NCI-H1436 treated with DMSO at 0.1 percent for 48 hours (cell line): ENCODE measurements around the gene GPN2.
"Not testable (repeated sequence)": the region's sequence is repeated elsewhere in the genome, so short reads cannot be mapped to it uniquely, and the experiment has no call there.

Source experiments
- DNase-seq: peaks from one replicate; lab custom pipeline; 2025; lab: John Stamatoyannopoulos, UW

GPN2 gene

GRCh38 chr1:26900815-26901511, 10.9 kb upstream of the GPN2 start:
- no peak for DNase-seq

GRCh38 chr1:26900001-26900814, 10.1 kb upstream of the GPN2 start, which contains the start of gene GPATCH3:
Gene GPATCH3, minus strand, starts transcription at chr1:26900467. Its CDS starts 25 bp downstream, at chr1:26900442.
- DNase-seq: peak; percentile 54

- no peak for DNase-seq
Observed at GRCh38 chr1:26897351-26897750, 7.3 kb upstream of the GPN2 start.

- no peak for DNase-seq
Observed at GRCh38 chr1:26894263-26894662, 4.2 kb upstream of the GPN2 start.

GRCh38 chr1:26890467-26890796, 349 bp upstream of the GPN2 start:
- DNase-seq: no peak

GRCh38 chr1:26888231-26888630, 1.9 kb downstream of the GPN2 start:
- no peak for DNase-seq

GRCh38 chr1:26887125-26887524, 3.0 kb downstream of the GPN2 start:
- no peak for DNase-seq

- DNase-seq: no peak
Observed at GRCh38 chr1:26882696-26883463, 7.2 kb downstream of the GPN2 start.

GRCh38 chr1:26881611-26882010, 8.5 kb downstream of the GPN2 start:
- DNase-seq: not testable (repeated sequence)

GRCh38 chr1:26879793-26880192, 10.3 kb downstream of the GPN2 start:
- DNase-seq: no peak

GRCh38 chr1:26877326-26877725, 12.8 kb downstream of the GPN2 start:
- DNase-seq: no peak

- no peak for DNase-seq
Observed at GRCh38 chr1:26874896-26875295, 15.2 kb downstream of the GPN2 start.

- not testable (repeated sequence) for DNase-seq
Observed at GRCh38 chr1:26873097-26873496, 17.0 kb downstream of the GPN2 start.

- DNase-seq: peak; percentile 95
Observed at GRCh38 chr1:26864610-26865480, 25.2 kb downstream of the GPN2 start.

GRCh38 chr1:26863685-26864077, 26.4 kb downstream of the GPN2 start:
- no peak for DNase-seq

- peak; percentile 91 for DNase-seq
Observed at GRCh38 chr1:26862781-26863684, 27.1 kb downstream of the GPN2 start, which contains the start of gene SFN. Gene SFN, plus strand, starts transcription at chr1:26863149. Its CDS starts 64 bp downstream, at chr1:26863213.

- peak; percentile 48 for DNase-seq
Observed at GRCh38 chr1:26861889-26862378, 28.1 kb downstream of the GPN2 start.

GRCh38 chr1:26861286-26861701, 28.8 kb downstream of the GPN2 start:
- DNase-seq: no peak

GRCh38 chr1:26858891-26859640, 31.0 kb downstream of the GPN2 start:
- DNase-seq: no peak

- no peak for DNase-seq
Observed at GRCh38 chr1:26858160-26858559, 31.9 kb downstream of the GPN2 start.
